GM18498 (cell line): ENCODE measurements around the gene IER5L.
"Not testable (repeated sequence)": the region's sequence is repeated elsewhere in the genome, so short reads cannot be mapped to it uniquely, and the experiment has no call there.

Experiments used
- ATAC-seq: cut with Tn5 transposase; IDR thresholded peaks from one replicate; pipeline ENCODE4 v1.9.1; 2021; ENCODE audit warnings: mild to moderate bottlenecking, moderate library complexity; ENCODE audit not compliant: unreplicated experiment

Gene IER5L

DNA sequence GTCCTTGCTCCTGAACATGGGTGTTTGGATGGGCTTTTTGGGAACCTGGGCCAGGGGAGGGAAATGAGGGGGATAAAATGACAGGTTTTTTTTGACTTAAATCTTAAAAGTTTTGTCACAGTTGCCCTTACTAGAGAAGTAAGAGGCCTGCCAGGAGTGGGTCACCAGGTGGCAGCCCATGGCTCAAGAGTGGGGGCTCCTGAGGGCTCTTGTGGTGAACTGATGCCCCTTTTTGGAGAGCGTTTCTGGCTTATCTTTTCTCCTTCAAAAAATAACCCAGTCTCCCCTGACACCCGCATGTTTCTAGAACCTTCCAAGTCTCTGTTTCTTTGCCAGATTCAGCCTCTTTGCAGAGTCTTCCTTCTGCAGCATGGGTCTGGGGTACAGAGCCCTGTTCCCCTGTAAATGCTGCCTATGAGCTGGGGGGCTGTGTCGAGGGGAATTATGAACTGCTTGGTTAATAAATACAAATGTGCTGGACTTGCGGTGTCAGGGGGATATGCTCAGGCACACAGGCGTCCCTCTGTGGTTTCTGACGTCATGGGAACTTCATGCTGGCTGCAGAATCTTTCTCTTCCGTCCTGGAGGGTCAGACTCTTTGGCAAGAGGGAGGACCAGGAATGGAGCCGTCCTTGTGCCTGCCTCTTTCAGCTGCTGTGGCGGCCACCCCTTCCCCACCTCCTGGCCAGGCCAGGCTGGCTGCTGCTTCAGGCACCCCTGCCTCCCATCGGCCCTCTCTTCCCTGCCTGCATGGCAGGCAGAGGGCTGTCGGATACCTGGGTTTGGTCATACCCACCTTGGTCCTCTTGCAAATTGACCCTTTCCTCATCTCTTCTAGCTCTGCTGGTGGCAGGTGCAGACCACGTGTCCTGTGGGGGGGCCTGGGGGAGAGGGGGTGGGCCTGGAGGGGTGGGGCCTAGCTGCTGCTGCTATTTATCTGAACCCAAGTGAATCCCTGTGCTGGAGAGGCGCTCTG is 36.7 kb downstream of the IER5L start:
- ATAC-seq: no peak

DNA sequence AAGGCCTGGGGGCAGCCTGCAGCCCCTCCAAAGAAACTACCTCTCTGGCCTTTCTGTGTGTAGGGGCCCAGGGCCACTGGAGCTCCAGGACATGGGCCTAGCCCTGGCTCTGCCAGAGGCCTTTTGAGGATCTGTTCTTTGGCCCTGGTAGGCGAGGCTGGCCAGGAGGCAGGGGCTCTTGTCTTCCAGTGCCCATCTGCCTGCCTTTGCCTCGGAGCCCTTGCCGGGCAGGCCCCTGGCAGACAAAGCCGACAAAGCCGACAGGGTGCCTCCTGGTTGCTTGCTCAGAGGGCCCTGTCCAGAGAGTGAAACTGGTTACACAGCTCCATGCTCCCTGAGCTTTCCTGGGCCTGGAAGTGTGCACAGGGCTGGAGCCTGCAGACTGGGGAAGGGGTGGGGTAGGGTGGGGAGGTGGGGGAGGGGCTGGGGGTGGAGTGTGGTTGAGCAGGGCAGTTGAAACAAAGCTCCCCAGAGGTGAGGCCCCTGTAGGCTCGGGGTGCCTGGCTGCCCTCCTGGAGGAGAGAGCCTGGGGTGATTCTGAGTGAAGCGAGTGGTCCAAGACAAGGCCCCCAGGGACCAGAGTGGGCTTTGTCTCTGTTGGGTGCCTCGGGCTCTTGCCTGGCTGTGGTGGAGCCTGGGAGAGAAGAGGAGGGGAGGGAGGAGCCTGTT is 37.5 kb downstream of the IER5L start:
- ATAC-seq: peak; percentile 18

DNA sequence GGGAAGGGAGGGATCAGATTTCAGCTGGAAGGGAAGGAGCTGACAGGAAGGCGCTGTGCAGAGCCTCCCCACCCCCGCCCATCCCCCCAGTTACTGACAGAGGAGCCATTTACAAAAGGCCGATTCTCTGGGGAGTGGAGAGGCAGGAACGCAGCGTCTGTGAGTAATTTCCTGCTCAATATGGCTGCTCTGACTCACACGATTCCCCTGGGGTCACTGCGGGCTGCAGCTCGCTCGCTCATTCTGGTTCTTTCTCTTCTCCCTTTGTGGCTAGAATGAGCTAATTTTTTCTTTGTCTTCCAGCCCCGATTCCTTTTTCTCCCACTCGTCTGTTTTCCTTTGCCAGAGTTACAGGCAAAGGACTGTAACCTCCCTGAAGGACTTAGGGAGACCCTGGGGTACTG is 38.1 kb downstream of the IER5L start:
- ATAC-seq: peak; percentile 59

DNA sequence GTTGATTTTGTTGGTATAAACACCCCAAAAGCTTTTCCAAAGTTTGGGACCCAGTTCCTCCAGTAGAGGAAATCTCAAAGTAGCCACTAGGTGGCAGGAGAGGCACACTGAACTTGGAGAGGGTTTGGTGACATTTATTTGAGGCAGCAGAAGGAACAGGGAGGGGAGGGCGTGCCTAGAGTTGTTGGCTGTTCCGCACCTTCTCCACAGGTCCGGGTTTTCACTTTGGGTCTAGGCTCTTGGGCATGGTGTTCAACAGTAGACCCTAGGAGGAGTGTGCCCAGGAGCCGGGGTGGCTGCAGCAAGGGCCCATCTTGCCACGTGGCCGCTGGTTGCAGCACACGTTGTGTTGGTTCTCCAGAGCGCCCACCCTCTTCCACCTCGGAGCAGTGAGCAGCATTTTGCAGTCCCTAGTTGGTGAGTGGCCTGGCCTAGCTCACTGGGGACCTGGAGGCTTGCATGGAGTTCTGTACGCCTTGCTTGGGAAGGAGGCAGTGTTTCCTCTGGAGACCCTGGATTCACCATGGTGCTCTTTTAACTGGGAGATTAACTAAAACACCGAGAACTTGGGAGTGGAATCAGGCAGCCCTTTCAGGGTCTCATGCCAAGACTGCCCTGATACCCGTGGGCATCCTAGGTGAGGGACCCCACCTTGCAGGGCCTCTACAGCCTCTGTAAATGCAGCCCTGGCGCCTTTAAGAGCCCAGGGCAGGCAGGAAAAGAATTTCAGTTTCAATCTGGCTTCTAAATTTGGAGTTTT is 38.6 kb downstream of the IER5L start:
- peak; percentile 32 for ATAC-seq

DNA sequence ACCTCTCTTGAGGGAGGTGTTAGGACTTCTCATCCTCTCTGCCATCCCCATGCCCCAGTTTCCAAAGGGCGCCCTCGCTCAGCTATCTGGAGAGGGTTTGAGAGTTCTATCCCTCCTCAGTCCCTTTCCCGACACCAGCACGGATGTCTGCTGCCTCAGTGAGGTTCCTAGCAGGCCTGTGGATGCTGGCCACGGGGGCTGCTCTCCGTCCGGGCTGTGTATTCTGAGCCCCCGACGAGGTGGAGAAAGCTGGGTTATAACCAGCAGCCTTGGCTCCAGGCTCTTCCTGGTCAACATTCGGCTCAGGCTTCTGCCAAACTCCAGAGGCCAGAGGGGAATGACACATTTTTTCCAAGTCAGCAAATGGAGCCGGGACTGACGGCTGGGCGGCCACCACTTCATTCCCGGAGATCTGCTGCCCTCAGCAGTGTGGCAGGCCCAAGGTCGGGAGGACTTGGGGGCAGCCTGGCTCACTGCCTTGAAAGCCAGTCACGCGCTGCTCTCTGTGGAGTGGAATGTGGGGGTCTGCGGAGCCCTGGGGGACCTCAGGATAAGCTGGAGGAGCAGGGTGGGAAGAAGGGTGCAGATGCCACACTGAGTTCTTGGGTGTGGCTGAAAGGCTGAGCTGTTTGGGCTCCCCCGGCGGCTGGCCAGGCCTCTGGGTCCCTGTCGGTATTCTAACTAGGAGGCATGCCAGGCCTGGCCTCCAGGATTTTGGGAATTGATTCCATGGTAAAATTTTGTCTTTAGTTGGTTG is 39.4 kb downstream of the IER5L start:
- ATAC-seq: no peak

DNA sequence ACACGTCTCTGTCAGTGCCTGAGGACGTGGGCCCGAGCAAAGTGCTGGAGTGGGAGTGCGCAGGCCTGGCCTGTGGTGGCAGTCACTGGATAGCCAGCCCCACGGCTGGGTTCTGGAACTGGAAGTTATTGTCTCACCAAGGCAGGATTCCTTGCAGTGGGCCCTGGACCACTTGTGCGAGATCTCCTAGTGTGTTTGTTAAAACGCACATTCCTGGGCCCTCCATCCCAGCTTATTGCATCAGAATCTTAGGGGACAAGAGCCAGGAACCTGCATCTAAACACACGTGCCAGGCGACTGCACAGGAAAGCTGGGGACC is 40.0 kb downstream of the IER5L start:
- ATAC-seq: no peak

DNA sequence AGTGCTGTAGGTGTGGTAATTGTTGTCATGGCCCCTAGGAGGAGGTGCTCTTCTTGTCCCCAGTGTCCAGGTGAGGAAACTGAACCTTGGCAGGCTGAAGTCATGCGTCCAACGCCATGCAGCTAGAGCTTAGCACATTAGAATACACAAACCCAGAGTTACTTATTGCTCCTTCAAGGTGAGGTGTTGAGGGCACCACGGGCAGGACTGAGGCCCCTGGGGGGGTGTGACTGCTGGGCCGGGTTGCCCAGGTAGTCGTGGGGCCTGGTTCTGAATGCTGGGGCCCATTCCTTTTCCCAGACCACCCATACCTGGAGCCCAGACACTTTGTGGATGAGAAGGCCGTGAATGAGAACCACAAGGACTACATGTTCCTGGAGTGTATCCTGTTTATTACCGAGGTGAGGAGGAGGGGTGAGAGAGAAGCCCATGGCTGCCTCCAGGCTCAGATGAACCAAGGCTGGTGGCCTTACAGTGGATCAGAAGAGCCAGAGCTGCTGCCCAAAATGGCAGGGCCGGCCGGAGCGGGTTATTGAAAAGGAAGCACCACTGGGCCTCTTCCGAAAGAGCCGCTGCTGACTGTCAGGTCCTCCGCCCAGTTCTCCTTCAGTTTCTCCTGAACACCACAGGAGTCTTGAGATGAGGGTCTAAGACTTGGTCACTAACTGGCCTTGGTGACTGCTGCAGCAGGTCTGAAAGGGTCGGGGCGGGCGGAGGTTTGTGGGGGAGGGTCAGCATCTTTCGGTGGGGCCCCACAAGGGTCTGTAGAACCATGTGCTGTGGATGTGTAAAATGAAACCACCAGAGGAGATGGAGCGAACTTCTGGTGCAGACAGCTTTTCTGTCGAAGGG is 40.5 kb downstream of the IER5L start:
- no peak for ATAC-seq

DNA sequence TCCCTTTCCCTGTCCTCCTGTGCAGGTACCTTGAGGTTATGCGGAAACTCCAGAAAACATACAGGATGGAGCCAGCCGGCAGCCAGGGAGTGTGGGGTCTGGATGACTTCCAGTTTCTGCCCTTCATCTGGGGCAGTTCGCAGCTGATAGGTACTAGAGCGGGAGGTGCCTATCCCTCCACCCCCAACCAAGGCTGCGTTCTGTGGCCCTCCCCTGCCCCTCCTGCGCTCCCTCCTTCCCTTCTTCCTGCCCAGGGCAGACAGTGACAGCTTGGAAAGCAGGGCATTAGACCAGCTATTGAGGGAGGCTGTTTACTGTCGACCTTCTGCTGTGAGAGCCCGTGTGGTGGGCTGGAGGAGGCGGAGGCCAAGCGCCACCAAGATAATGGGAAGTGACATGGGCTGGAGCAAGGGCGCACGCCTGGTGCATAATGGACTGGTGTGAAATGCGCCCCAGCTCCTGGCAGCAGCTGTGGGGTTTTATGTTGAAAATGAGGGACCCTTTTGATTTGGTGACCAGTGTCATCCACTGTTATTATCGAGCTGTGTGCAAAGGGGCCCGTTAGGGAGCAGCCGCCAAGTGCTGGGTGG is 41.5 kb downstream of the IER5L start:
- no peak for ATAC-seq

DNA sequence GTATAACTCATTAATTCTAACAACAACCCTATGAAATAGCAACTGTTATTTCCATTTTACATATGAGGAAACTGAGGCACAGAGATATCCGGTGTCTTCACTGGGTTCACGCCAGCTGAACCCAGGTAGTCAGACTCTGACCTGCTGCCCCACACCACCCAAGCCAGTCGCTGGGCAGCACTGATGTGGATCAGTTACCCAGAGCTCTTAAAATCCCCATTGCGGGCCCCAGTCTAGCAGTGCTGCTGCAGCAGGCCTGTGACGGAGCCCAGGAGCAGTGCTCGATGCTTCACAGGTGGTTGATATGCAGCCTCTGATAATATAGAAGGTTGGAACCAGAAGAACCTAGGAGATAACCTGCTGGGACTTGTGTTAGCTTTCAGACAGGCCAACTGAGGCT is 42.6 kb downstream of the IER5L start:
- no peak for ATAC-seq

DNA sequence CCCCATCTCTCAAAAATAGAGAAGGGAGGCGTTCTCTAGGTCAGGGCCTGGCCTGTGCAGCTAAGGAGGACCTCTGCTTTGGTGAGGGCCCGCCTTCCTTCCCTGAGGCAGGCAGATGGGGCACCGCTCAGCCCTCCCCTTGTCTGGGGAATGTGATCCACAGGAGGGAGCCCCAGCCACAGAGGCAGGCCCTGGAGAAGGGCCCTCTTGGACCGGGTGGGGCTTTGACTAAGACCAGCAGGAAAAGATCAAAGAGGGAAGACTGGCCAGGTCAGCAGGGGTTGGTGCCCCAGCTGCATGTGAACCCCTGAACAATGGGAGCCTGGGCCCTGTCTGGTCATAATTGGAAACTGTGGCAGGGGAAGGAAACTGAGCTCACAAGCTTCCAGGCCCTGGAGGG is 45.0 kb downstream of the IER5L start:
- no peak for ATAC-seq

DNA sequence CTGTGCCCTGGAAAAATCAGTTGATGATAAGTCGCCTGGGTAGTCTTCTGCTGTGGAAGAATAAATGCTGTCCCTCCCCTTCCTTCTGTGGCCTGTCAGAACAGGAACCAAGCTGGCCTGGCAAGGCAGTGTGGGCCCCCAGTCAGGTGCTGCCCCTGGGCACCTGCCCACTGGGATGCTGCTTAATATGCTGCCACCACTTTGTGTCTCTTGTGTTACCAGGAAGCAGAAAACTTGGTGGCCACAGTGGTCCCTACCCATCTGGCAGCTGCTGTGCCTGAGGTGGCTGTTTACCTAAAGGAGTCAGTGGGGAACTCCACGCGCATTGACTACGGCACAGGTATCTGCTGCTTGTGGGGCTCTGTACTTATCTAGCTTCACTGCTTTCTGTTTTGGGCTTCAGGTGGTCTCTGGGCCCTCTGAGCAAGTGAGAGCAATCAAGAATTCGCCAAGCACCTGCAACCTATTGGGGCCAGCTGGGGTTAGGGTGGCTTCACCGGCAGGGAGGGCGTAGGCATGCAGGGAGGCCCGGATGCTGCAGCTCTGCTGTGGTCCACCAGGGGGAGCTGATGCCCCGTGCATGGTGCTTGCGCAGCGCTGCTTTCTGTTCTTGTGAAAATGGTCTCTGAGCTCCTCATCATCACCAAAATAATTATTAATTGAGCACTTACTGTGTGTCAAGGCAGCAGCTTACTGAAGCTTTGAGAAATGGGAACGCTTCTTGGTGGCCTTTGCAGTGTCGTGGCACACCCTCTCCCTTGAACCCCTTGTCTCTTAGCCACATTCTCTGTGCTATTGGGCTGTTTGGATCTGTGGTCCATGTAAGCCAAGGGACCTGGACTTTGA is 46.5 kb downstream of the IER5L start:
- ATAC-seq: no peak

DNA sequence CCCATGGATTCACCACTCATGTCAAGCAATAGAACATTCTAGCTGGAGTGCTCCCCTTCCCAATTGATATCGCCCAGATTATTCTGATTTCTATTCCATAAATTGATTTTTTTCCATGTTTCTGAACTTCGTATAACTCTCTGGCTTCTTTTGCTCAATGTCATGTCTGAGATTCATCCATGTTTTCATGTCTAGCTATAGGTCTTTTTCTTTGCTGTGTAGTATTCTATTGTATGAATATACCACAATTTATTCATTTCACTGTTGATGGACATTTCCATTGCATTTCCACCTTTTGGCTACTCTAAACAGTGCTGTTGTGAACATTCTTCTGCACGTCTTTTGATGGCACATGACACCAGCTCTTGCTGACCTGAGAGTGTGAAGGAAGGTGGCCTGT is 47.3 kb downstream of the IER5L start:
- ATAC-seq: no peak

DNA sequence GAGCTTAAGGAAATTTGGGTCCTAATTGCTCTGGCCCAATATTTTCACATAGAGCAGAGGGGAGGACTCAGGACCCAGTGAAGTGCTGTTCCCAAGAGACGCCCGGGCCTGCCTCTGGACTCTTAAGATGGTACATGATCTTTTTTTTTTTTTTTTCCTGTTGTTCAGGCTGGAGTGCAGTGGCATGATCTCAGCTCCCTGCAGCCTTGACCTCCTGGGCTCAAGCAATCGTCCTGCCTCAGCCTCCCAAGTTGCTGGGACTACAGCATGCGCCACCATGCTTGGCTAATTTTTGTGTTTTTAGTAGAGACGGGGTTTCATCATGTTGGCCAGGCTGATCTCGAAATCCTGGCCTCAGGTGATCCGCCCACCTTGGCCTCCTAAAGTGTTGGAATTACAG is 47.8 kb downstream of the IER5L start:
- ATAC-seq: not testable (repeated sequence)

DNA sequence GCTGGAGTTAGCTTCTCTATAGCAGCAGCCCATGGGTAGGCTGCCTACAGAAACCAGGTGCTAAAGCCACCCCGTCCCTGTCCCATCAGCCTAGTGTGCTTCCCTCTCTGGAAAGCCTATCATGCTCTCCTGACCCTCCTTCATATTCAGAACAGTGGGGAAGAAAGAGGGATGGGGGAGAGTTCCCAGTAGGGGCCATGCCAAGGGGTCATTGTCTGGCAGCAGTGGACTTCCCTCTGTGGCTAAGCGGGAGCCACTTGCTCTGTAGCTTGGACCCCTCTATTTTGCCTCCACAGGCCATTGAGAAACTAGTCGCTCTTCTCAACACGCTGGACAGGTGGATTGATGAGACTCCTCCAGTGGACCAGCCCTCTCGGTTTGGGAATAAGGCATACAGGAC is 49.4 kb downstream of the IER5L start:
- no peak for ATAC-seq

DNA sequence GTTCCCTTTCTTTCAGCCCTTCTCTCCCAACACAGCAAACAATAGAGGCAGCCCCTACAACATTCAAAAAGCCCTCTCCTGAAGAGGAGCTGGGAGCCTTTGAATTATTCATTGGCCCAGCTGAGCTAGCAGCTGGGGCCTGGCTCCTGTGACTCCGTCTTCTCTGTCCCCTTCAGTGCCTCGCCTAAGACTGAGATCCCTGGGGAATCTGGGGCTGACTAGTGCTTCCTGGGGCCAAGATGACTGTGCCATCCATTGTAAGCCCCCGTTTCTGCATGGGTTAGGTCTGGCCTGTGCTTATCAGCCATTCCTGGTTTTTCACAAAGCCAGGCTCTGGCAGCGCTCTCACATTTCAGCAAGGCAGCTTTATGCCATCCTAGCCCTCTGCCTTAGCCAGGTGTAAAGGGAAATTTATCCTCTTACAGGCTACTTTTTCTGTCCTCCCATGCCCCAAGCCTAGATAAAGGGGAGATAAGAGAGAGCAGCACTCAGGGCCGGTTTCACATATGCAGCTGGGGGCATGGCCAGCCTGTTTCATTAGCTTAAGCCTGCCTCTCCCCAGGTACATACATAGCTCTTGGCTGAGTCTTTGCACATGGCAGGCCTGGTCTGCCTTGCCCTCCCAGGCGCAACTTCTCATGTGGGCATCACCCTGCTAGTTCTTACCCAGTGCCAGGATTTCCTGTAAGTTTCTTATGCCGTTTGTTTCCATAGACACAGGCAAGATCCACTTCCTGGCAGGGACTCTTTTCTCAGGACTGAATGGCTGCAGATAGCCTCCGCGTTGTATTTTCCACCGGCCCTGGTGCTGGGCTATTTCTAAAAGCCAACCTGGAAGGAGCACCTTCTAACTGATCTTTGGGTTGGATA is 51.1 kb downstream of the IER5L start:
- no peak for ATAC-seq
